ENCODE results near the gene YBEY.

Gene YBEY

DNA sequence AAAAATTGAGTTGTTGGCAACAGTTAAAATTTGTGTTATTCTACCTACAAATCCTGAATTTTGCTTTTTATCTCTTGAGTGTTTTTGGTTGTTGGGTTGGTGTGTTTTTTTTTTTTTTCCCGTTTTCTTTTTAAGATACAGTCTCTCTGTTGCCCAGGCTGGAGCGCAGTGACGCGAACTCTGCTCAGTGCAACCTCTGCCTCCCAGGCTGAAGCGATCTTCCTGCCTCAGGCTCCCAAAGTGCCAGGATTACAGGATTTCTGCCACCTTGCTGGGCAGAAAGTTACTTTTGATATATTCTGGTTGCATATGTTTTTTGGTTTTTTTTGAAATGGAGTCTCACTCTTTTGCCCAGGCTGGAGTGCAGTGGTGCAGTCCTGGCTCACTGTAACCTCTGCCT, 42.0 kb downstream of the YBEY start:
- no peak for DNase-seq (ENCODE audit: low spot score)
- TF ChIP-seq, protein P1, sequence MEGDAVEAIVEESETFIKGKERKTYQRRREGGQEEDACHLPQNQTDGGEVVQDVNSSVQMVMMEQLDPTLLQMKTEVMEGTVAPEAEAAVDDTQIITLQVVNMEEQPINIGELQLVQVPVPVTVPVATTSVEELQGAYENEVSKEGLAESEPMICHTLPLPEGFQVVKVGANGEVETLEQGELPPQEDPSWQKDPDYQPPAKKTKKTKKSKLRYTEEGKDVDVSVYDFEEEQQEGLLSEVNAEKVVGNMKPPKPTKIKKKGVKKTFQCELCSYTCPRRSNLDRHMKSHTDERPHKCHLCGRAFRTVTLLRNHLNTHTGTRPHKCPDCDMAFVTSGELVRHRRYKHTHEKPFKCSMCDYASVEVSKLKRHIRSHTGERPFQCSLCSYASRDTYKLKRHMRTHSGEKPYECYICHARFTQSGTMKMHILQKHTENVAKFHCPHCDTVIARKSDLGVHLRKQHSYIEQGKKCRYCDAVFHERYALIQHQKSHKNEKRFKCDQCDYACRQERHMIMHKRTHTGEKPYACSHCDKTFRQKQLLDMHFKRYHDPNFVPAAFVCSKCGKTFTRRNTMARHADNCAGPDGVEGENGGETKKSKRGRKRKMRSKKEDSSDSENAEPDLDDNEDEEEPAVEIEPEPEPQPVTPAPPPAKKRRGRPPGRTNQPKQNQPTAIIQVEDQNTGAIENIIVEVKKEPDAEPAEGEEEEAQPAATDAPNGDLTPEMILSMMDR (IDR thresholded peaks at IDR 0.05): no peak
- Histone ChIP-seq H3K27ac (no peak overlapping the region), H3K4me3 (no peak overlapping the region)

DNA sequence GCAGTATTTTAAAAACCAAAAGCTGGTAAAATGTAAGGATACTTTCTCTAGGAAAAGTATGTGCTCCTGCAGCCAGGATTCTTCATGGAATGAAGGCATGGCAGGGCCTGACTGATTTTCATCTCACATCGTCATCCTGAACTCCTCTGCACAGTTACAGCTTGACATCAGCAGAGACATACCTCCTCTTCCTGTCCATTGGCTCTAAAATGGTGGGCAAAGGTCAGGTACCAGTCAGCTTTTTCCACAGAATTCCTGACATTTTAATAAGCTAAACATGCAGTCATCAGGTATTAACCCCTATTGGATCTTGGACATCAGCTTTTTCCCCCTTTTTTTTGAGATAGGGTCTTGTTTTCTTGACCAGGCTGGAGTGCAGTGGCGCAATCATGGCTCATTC, 43.7 kb downstream of the YBEY start:
- Histone ChIP-seq H3K4me3 (no peak overlapping the region), H3K27ac (no peak overlapping the region)
- DNase-seq (ENCODE audit: low spot score): no peak
- TF ChIP-seq, protein P1 (IDR thresholded peaks at IDR 0.05): no peak

DNA sequence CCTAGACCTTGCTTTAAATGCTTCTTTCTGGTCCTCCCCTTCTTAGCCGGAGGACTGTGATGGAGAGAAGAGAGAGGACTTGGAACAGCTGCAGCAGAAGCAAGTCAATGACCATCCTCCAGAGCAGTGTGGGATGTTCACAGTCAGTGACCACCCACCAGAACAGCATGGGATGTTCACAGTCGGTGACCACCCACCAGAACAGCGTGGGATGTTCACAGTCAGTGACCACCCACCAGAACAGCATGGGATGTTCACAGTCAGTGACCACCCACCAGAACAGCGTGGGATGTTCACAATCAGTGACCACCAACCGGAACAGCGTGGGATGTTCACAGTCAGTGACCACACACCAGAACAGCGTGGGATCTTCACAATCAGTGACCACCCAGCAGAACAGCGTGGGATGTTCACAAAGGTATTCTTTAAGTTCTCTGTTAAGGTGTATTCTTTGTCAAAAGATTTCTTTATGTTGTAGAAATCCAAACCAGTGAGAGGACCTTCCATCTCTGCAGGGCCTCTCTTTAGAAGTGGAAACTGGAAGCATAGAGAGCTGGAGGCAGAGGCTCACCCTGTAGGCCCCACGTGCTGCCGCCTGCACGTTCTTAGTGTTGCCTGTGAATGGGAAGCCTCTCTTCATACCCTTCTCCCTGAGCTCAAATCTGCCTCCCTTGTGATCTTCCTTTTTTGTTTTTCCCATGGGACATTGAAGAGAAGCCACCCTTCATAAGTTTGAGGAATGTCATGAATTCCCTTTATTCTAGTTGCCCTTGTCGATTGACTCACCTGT, 48.4 kb downstream of the YBEY start:
- H3K27ac ChIP-seq: no peak overlapping the region
- DNase-seq (ENCODE audit: low spot score): no peak
- TF ChIP-seq, protein P1 (IDR thresholded peaks at IDR 0.05): no peak
- H3K4me3 ChIP-seq: no peak overlapping the region

DNA sequence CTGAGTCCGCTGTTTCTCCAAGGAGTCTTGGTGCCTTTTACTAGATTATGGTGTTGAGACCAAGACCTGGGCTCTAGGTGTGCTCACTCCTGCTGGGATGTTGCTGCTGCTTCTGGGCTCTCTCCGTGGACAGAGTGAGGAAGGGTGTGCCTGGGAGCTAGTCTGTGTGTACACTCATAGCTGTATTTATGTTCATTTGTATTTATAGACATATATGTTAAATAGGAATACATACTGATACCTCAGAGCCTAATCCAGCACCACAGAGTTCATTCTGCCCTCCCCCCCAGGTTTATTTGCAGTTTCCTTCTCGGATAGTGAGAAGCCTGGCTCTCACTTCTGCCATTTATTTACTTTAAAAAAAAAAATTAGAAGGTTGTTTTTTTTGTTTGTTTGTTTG, 50.5 kb downstream of the YBEY start:
- TF ChIP-seq, protein P1 (IDR thresholded peaks at IDR 0.05): no peak
- DNase-seq (ENCODE audit: low spot score): no peak
- Histone ChIP-seq H3K4me3 (no peak overlapping the region), H3K27ac (no peak overlapping the region)

DNA sequence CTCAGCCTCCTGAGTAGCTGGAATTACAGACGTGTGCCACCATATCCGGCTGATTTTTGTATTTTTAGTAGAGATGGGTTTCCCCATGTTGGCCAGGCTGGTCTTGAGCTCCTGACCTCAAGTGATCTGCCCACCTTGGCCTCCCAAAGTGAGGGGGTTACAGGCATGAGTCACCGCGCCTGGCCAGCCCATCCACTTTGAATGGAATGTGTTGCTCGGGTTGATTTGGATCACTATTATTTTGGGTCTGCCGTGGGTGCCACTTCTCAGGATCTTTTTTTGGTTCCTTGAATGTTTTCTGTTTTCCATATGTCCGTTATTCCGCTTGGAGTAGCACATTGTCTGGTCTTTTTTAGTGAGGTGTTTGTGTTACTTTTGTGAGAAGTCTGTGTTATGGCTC, 54.9 kb downstream of the YBEY start:
- H3K4me3 ChIP-seq: no peak overlapping the region
- TF ChIP-seq, protein P1 (IDR thresholded peaks at IDR 0.05): no peak
- no peak overlapping the region for H3K27ac ChIP-seq
- no peak for DNase-seq (ENCODE audit: low spot score)

DNA sequence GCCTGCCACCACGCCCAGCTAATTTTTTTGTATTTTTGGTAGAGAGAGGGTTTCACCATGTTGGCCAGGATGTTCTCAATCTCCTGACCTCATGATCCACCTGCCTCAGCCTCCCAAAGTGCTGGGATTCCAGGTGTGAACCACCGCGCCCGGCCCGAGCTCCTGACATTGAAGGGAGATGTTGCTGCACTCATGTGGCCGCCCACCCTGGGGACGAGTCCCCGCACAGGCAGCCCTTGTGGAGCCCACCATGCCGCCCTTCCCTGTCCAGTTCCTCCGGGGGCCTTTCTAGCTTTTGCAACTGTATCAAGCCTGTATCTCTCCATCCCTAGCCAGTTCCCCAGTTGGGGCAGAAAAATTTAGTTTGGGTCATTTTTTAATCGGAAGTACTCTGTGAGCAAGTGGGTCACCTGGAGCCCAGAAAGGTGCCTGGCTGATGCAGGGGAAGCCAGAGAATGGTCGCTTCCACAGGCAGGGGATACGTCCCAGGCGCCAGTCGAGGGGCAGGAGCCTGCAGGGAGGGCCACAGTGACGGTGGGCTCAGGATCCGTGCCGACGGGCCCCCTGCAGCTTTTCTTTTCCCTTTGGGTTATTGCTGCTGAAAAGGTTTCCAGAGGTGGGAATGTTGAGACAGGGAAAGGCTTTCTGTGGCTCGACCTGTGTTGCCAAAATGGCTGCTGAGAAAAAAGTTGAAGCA, 58.2 kb downstream of the YBEY start:
- no peak for DNase-seq (ENCODE audit: low spot score)
- Histone ChIP-seq H3K27ac (no peak overlapping the region), H3K4me3 (no peak overlapping the region)
- TF ChIP-seq, protein P1 (IDR thresholded peaks at IDR 0.05): no peak

DNA sequence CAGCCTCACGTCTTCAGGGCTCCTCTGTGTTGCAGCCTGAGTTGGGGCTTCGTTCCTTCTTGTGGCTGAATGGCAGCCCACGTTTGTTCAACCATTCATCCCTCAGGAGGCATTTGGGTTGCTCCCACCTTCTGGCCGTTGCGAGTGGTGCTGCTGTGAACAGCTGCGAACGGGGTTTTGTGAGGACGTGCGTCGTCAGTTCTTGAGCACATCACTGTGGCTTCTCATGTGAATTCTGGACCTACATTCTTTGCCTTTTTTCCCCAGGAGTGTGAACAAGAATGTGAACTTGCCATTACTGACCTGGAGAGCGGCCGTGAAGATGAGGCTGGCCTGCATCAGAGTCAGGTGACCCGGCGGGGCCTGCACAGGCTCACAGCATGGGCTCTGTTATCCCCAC, 59.7 kb downstream of the YBEY start:
- no peak for DNase-seq (ENCODE audit: low spot score)
- Histone ChIP-seq H3K27ac (no peak overlapping the region), H3K4me3 (no peak overlapping the region)
- TF ChIP-seq, protein P1 (IDR thresholded peaks at IDR 0.05): no peak

Measured in coronary artery (tissue), 2 donors.